Stimulated activated CD8-positive, alpha-beta memory T cell treated with anti-CD3 and anti-CD28 coated beads, Interleukin-12 subunit alpha, Interleukin-12 subunit beta, amount 100 ng/mL, for 24 hours (primary cell): Measurements from ENCODE around the gene NOP14.
"Not testable (repeated sequence)": the region's sequence is repeated elsewhere in the genome, so short reads cannot be mapped to it uniquely, and the experiment has no call there.

ENCODE experiments used
- DNase-seq: peaks from one replicate; pipeline ENCODE4 v3.0.0-alpha.2; 2020; ENCODE audit errors: extremely low read depth

NOP14 gene

DNA sequence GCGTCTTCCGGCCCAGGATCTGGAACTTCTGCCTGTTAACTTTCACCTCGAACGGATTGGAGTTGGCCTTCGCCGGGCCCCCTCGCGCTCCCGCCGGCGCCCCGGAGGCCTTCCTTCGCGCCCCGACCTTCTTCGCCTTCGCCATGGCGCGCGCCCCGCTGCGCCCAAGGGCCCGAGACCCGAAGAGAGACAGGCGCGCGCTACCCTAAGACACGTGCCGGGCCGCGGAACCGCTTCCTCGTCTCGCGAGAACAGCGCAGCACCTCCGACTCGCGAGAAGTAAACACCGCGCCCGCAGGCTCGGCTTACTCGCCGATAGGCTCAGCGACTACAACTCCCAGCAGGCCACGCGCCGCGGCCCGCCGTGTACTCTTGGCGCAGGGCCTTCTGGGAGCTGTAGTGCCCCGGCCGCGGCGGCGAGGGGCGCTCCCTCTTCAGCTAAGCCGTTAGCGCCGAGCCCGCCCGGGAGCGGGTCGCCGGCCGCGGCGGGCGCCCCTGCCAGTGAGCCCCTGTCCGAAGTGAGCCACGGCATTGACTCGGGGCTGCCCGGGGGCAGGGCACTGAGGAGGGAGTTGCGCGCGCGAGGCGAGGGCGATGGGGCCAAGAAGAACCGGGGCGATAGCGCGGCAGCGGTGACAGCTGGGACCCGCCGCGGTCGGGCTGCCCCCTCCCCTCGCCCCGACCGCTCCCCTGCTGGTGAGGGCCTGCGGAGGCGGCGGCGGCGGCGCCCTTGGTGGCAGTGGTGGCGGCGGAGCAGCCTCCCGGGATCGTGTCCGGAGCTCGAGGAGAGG, at the start of gene NOP14, which contains the start of gene GRK4:
Gene NOP14, minus strand, starts transcription at position 232 of the 791 bp plus-strand sequence. Its CDS starts 87 bp downstream, at position 145.
Gene GRK4, plus strand, starts transcription at position 397 of the 791 bp plus-strand sequence. CDS start 500 bp downstream, outside the sequence.
- peak; percentile 91 for DNase-seq

- no peak for DNase-seq
Observed at GRCh38 chr4:3011456-3012220, 48.4 kb upstream of the NOP14 start.

DNA sequence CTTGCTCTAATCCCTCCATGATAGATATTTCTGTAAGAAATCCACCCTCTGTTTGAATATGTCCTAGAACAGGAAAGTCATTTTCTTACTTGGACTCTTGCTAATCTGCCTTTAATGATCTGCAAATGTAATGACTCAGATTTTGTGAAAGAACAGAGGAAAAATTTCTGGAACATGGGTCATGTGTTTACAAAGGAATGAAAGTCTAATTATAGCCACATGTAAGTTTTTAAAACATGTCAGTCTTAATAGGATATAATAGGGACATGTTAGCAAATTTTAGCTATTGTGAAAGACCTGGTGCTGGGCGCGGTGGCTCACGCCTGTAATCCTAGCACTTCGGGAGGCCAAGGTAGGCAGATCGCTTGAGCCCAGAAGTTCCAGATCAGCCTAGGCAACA, 47.8 kb upstream of the NOP14 start:
- DNase-seq: no peak

GRCh38 chr4:3010577-3010976, 47.4 kb upstream of the NOP14 start:
- no peak for DNase-seq

DNA sequence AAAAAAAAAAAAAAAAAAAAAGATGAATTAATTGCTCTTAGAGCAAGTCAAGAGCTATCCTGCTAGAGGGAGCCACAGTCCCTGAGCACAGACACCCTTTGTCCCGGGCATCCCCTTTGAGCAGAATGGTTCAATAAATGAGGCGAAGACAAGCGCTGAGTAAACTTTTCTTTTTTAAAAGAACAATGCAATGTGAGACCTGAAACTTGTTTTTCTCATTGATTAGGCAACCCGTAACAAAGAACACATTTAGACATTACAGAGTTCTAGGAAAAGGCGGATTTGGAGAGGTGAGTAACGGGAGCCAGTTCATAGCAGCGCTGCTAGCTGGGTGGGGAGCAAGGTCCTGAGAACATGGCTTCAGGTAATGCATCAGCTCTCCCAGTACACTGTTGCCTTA, 46.2 kb upstream of the NOP14 start:
- no peak for DNase-seq

GRCh38 chr4:3007724-3008123, 44.5 kb upstream of the NOP14 start:
- no peak for DNase-seq

DNA sequence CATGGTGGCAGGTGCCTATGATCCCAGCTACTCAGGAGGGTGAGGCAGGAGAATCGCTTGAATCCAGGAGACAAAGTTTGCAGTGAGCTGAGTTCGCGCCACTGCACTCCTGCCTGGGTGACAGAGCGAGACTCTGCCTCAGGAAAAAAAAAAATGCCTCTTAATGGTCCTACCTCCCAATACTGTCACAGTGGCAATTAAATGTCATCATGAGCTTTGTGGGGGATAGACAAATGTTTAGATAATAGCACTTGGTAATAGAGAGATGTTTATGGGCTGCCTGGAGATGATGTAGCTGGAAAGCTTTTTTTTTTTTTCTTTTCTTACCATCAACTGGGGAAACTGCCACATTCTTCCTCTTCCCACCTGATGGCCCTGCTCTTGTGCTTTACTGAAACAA, 33.2 kb upstream of the NOP14 start:
- no peak for DNase-seq

- no peak for DNase-seq
Observed at GRCh38 chr4:2995546-2996265, 32.5 kb upstream of the NOP14 start.

- DNase-seq: no peak
Observed at GRCh38 chr4:2994917-2995316, 31.7 kb upstream of the NOP14 start.

- no peak for DNase-seq
Observed at GRCh38 chr4:2991243-2991642, 28.0 kb upstream of the NOP14 start.

DNA sequence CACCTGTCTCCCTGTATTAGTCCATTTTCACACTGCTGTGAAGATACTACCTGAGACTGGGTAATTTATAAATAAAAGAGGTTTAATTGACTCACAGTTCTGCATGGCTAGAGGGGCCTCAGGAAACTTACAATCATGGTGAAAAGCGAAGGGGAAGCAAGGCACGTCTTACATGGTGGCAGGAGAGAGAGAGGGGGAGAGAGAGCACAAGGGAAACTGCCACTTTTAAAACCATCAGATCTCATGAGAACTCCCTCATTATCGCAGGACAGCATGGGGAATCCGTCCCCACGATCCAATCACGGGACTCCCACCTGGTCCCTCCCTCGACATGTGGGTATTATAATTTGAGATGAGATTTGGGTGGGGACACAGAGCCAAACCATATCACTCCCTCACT, 20.5 kb upstream of the NOP14 start:
- DNase-seq: not testable (repeated sequence)

DNA sequence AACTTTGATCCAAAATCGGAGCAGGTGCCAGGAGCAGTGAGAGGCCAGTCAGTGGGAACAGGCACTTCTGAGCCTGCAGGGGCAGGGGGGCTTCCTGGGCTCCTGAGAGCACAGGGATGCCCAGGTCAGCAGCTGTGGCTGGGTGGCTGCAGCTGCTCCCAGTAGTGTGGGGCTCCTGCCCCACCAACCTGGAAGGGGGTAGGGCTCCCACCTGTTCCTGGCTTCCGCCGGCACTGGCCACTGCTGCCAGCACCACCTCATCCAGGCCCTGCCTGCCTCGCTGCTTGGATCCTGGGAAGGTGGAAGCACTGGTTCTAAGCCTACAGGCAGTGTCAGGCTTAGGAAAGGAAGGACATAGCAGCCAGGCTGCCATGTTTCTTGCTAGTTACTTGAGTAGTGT, 18.8 kb upstream of the NOP14 start:
- DNase-seq: no peak

- DNase-seq: no peak
Observed at GRCh38 chr4:2981256-2981819, 18.1 kb upstream of the NOP14 start.

DNA sequence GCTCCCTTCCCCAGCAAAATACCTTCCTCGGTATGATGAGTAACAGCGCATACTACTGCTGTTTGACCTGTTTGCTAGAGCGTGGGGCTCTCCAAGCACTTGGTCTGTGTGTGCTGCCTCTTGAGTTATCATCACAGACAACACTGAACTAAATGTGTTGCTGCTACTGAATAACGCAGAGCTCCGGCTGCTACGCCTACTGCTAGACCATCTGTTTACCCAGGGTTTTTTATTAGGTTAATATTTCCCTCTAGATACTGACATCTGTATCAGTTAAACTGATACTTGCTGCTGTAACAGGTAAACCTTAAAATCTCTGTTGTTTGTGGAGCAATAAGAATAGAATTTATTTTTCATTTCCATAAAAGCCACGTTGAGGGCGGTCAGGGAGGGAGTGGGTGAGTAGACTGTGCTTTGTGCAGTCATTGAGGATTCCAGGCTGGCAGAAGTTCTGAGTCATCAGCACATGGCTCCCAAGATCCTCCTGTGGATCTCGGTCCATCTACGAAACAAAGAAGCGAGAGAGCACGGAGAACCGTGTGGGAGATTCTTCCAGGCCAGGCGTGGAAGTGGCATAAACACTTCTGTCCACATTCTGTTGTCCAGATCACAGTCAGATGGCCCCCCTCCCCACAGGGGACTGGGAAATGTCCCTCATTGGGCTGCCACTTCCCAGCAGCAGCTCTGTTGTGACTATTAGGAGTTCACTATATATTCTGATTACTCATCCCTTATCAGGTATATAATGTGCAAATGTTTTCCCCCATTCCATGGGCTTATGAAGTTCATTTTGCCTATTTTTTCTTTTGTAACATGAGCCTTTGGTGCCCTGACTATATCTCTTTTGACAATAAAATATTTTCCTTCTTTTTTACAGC, 14.2 kb upstream of the NOP14 start:
- DNase-seq: no peak

DNA sequence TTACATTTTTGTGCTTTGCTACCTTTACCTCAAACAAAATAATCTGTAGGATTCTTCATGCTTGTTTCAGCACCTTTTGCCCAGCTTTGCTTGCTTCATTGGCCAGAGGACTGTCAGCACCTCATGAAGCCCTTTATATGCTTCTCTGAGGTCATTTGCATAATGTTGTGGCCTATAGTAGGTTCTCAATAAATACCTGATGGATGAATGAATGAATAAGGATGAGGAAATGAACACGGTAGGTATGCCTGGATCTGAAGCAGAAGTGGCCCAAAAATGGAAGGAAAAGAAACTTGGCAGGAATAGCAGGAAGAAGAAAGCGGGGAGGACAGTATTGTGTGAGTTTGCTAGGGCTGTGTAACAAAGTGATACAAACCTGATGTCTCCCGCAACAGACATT, 8.1 kb upstream of the NOP14 start:
- no peak for DNase-seq

- no peak for DNase-seq
Observed at GRCh38 chr4:2968381-2968780, 5.2 kb upstream of the NOP14 start.

DNA sequence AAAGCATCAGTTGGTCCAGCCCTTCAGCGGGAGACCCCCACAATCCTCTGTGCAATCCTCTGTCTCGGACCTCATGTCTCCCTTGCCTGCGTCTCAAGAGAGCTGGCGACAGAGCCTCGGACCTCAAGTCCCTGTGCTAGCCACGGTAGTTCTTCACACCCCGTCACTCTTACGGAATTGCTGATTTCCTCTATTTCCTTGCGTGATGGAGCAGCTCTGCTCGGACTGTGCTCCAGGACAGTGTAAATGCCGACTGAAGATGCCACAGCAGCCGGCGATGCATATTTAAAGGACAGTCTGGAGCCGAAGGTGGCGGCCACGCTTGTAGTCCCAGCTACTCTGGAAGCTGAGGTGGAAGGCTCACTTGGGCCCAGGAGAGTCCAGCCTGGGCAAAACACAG, 2.1 kb upstream of the NOP14 start:
- no peak for DNase-seq

DNA sequence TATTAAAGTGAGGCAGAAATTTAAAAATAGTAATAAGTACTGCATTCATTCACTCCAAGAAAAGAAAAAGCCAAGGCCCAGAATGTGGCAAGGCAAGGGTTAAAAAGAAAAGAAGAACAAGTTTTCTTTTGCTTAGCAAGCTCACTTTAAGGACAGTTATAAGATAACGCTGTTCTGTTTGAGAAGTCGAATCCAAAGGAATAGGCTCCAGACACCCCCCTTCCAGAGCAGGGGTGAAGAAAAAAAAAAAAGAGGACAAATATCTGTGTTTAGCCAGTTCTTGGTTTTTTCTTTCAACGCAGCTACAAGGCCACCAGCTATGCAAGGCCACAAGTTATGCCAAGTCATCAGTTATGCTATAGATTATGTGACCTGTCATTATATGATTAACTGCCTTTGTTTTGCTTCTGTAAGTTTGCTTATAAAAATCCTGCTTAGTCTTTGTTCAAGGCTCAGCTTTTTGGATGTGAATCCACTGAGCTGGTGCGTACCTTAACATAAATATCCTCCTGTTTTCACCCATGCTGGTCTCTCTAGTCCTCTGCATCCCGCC, 1.6 kb upstream of the NOP14 start:
- DNase-seq: no peak

GRCh38 chr4:2963966-2964471, 813 bp upstream of the NOP14 start:
- no peak for DNase-seq

- no peak for DNase-seq
Observed at GRCh38 chr4:2962614-2963174, 512 bp downstream of the NOP14 start.
